Measurements from ENCODE around the gene ZRSR2.

DNA sequence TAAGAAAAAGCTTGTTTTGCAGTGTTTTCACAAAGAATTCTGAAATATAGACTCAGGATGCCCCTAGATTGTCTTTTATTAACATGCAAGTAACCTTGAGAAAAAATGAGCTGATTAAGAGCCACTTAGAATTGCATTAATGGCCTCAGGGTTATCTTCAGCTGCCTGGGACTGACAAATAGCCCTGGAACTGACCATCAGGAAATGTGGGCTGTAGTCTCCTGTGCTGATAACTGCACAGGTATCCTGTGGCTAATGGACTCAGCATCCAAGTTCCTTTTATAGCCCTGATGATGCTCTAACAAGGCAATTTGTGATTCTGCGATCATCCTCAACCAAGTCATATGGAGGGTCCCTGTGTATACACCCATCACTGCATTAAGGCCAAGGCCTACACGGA is 35.2 kb upstream of the ZRSR2 start:
- TF ChIP-seq, protein P1, sequence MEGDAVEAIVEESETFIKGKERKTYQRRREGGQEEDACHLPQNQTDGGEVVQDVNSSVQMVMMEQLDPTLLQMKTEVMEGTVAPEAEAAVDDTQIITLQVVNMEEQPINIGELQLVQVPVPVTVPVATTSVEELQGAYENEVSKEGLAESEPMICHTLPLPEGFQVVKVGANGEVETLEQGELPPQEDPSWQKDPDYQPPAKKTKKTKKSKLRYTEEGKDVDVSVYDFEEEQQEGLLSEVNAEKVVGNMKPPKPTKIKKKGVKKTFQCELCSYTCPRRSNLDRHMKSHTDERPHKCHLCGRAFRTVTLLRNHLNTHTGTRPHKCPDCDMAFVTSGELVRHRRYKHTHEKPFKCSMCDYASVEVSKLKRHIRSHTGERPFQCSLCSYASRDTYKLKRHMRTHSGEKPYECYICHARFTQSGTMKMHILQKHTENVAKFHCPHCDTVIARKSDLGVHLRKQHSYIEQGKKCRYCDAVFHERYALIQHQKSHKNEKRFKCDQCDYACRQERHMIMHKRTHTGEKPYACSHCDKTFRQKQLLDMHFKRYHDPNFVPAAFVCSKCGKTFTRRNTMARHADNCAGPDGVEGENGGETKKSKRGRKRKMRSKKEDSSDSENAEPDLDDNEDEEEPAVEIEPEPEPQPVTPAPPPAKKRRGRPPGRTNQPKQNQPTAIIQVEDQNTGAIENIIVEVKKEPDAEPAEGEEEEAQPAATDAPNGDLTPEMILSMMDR (conservative IDR thresholded peaks at IDR 0.05; ENCODE audit: low read depth, low read length), result no peak
- TF ChIP-seq EZH2phosphoT487 (IDR thresholded peaks at IDR 0.05; ENCODE audit: borderline replicate concordance, low read length) (no peak), EZH2 (IDR thresholded peaks at IDR 0.05; ENCODE audit: low read length, unreplicated experiment) (no peak)

All from PC-3 (cell line).